Epithelial cell of esophagus (primary cell): ENCODE measurements around the gene PTPN3.

Experiments
- DNase-seq: peaks from one replicate; pipeline ENCODE4 v3.0.0; 2010; ENCODE audit warnings: low read depth
- H3K4me3 ChIP-seq: 2 replicates; pipeline ENCODE4 v1.5.1; 2011; ENCODE audit warnings: mild to moderate bottlenecking, low read length, control low read depth
- CTCF ChIP-seq: IDR thresholded peaks from 2 replicates; pipeline ENCODE4 v1.5.1; 2011; ENCODE audit warnings: low read depth, mild to moderate bottlenecking, low read length, control low read depth, inconsistent platforms; ENCODE audit not compliant: insufficient read depth; ENCODE audit errors: missing control alignments

Gene PTPN3

GRCh38 chr9:109401990-109402318 is 96.2 kb downstream of the PTPN3 start:
- no peak overlapping the region for H3K4me3 ChIP-seq
- DNase-seq = peak; percentile 41
- no peak for TF ChIP-seq CTCF

GRCh38 chr9:109401169-109401989 is 96.7 kb downstream of the PTPN3 start:
- peak; percentile 84 for TF ChIP-seq CTCF
- peak; percentile 72 for DNase-seq

GRCh38 chr9:109399258-109399767 is 98.8 kb downstream of the PTPN3 start:
- no peak for DNase-seq
- TF ChIP-seq CTCF = no peak
- H3K4me3 ChIP-seq = no peak overlapping the region

More at GRCh38 chr9:109401169-109401989, 96.7 kb downstream of the PTPN3 start:
- H3K4me3 ChIP-seq = no peak overlapping the region

DNA sequence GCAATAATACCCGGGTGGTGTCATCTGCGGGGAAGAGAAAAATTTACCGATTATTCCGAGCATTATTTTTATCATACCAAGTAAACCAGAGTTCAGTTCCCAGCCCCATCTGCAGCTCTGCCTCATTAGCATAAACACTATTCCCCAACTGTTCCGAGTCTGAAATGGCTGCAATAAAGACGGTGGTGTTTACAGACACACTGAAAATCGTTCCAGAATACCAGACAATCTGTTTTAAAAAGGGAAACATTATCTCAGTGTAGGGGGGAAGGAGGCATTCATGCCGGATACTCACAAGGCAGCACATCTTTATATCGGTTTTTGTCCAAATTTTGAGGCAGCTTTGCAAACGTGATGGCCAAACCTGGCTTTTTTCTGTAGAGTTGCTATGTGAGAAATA is 106.9 kb downstream of the PTPN3 start:
- no peak for TF ChIP-seq CTCF
- DNase-seq = no peak
- no peak overlapping the region for H3K4me3 ChIP-seq

DNA sequence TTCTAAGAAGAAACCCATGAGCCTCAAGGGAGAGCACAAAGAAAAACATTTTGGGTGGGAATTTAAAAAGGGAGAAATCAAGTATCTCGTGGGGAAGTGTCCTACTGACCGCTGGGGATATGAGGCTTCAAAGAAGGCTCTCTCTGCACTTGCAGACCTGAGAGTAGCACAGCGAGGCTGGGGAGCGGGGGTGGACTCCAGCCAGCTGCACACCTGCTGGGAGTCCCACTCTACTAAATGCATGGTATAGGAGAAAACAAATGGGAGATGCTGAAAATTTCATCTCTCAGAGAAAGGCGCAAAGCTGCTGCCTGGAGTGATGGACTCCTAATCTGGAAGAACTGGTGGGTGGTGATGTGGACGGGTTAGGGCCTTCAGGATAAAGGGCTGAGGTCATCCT is 110.3 kb downstream of the PTPN3 start:
- TF ChIP-seq CTCF = no peak
- no peak overlapping the region for H3K4me3 ChIP-seq
- no peak for DNase-seq

DNA sequence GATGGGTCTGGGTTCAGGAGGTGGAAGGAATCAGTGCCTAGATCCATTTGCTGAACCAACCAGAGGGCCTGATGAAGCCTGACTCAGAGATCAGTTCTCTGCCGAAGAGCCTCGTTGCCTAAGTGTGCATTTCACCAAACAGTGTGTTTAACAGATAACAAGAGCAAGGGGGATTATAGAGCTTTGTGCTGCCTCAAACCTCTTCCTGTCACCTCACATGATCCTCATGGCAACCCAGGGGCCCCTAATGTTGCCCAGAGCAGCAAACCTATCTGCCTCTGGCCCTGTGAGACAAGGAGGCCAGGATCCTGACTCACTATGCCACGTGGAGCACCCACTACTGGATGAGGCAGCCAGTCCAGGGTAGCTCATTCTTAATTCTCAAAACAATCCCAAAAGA is 110.9 kb downstream of the PTPN3 start:
- no peak for DNase-seq

More for the DNA sequence above, 110.9 kb downstream of the PTPN3 start:
- no peak for TF ChIP-seq CTCF
- H3K4me3 ChIP-seq = no peak overlapping the region
